Gastrocnemius medialis (tissue), 4 donors: ENCODE measurements around the gene GPR155.

Experiments used
- POLR2A ChIP-seq, 2 donors: fragments of 450-650 bp; IDR thresholded peaks; one replicate each; pipeline ENCODE4 v1.6.1; 2017; ENCODE audit warnings: antibody characterized with exemption in 2 of 2, mild to moderate bottlenecking in 2 of 2, moderate library complexity in 2 of 2
- TF ChIP-seq, protein P1 (sequence below), 5 experiments: fragments of 450-650 bp in 3 of 5; fragments of 200-600 bp in 2 of 5; sonication (generic) in 2 of 5; IDR thresholded peaks in 4 of 5; conservative IDR thresholded peaks in 1 of 5; 1 replicate in 4 of 5; 2 replicates in 1 of 5; pipeline ENCODE4 v1.5.1; 2016 to 2019; ENCODE audit warnings: antibody characterized with exemption in 5 of 5, mild to moderate bottlenecking in 3 of 5, moderate library complexity in 3 of 5

DNA sequence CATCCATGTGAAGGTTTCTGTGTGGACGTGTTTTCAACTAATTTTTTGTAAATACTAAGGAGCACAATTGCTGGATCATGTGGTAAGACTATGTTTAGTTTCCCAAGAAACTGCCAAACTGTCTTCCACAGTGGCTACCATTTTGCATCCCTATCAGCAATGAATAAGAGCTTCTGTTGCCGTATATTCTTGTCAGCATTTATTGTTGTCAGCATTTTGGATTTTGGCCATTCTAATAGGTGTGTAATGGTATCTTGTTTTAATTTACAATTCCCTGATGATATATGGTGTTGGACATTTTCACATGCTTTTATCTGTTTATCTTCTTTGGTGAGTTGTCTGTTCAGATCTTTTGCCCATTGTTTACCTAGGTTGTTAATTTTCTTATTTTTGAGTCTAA, 56.8 kb downstream of the GPR155 start:
- TF ChIP-seq POLR2A (IDR thresholded peaks at IDR 0.05): no peak
- TF ChIP-seq, protein P1, sequence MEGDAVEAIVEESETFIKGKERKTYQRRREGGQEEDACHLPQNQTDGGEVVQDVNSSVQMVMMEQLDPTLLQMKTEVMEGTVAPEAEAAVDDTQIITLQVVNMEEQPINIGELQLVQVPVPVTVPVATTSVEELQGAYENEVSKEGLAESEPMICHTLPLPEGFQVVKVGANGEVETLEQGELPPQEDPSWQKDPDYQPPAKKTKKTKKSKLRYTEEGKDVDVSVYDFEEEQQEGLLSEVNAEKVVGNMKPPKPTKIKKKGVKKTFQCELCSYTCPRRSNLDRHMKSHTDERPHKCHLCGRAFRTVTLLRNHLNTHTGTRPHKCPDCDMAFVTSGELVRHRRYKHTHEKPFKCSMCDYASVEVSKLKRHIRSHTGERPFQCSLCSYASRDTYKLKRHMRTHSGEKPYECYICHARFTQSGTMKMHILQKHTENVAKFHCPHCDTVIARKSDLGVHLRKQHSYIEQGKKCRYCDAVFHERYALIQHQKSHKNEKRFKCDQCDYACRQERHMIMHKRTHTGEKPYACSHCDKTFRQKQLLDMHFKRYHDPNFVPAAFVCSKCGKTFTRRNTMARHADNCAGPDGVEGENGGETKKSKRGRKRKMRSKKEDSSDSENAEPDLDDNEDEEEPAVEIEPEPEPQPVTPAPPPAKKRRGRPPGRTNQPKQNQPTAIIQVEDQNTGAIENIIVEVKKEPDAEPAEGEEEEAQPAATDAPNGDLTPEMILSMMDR (IDR thresholded peaks at IDR 0.05 in 4 of 5, conservative IDR thresholded peaks at IDR 0.05 in 1 of 5): no peak
